Fibroblast of lung (primary cell): ENCODE results near the gene UGT1A3.

Source experiments
- CTCF ChIP-seq, 2 donors: IDR thresholded peaks in 1 of 2; conservative IDR thresholded peaks in 1 of 2; 1 replicate in 1 of 2; 2 replicates in 1 of 2; pipeline ENCODE4 v1.5.1; 2011 to 2012; ENCODE audit warnings: low read length in 2 of 2, control low read depth in 1 of 2, inconsistent platforms in 1 of 2, low read depth in 1 of 2, mild to moderate bottlenecking in 1 of 2
- EZH2 ChIP-seq: IDR thresholded peaks from 2 replicates; pipeline ENCODE4 v1.5.1; 2012; ENCODE audit warnings: low read length, control low read depth, mild to moderate bottlenecking; ENCODE audit errors: missing control alignments

GRCh38 chr2:233768076-233768475, 39.2 kb downstream of the UGT1A3 start:
- TF ChIP-seq CTCF (conservative IDR thresholded peaks at IDR 0.05 in 1 of 2, IDR thresholded peaks at IDR 0.05 in 1 of 2; ENCODE audit: low read depth in 1 of 2, low read length in 2 of 2) (no peak), EZH2 (no peak)
